ENCODE data around the gene SOX9.
A peak's percentile ranks its signal among the peaks of the same experiment; 100 is the strongest.

SOX9 gene

GRCh38 chr17:72115781-72116525 lies 4.9 kb upstream of the SOX9 start:
- TF ChIP-seq FOXP2 (optimal IDR thresholded peaks at IDR 0.05; ENCODE audit: control extremely low read depth, extremely low read length, insufficient read depth) (no peak), POLR2AphosphoS5 (IDR thresholded peaks at IDR 0.05; ENCODE audit: borderline replicate concordance, low read depth, low read length) (no peak), EZH2 (IDR thresholded peaks at IDR 0.05) (no peak)
- Histone ChIP-seq H3K36me3 (ENCODE audit: insufficient read depth, low read length) (no peaks in the 10 kb centered on the region), H3K9me3 (ENCODE audit: low read depth, low read length) (no peaks in the 10 kb centered on the region), H3K27ac (no peak overlapping the region), H3K4me3 (no peak overlapping the region), H3K9ac (ENCODE audit: insufficient read length) (no peak overlapping the region)
- no peak for DNase-seq (ENCODE audit: low read depth, low spot score)

- no peak for TF ChIP-seq FOXP2 (optimal IDR thresholded peaks at IDR 0.05; ENCODE audit: control extremely low read depth, extremely low read length, insufficient read depth)
- no peak for TF ChIP-seq EZH2 (IDR thresholded peaks at IDR 0.05)
- no peak for TF ChIP-seq POLR2AphosphoS5 (IDR thresholded peaks at IDR 0.05; ENCODE audit: borderline replicate concordance, low read depth, low read length)
- H3K4me3 ChIP-seq: no peak overlapping the region
- H3K9me3 ChIP-seq (ENCODE audit: low read depth, low read length): no peaks in the 10 kb centered on the region
- no peak overlapping the region for H3K27ac ChIP-seq
- H3K9ac ChIP-seq (ENCODE audit: insufficient read length): no peak overlapping the region
- no peak for DNase-seq (ENCODE audit: low read depth, low spot score)
- no peaks in the 10 kb centered on the region for H3K36me3 ChIP-seq (ENCODE audit: insufficient read depth, low read length)
These were observed 3.9 kb upstream of the SOX9 start for GRCh38 chr17:72116661-72117521.

GRCh38 chr17:72117535-72118334 lies 3.1 kb upstream of the SOX9 start:
- DNase-seq (ENCODE audit: low read depth, low spot score): no peak
- no peaks in the 10 kb centered on the region for H3K36me3 ChIP-seq (ENCODE audit: insufficient read depth, low read length)
- H3K9me3 ChIP-seq (ENCODE audit: low read depth, low read length): no peaks in the 10 kb centered on the region
- TF ChIP-seq EZH2 (IDR thresholded peaks at IDR 0.05) (peak; percentile 69), POLR2AphosphoS5 (IDR thresholded peaks at IDR 0.05; ENCODE audit: borderline replicate concordance, low read depth, low read length) (no peak)
- H3K27ac ChIP-seq: no peak overlapping the region
- H3K4me3 ChIP-seq: no peak overlapping the region
- no peak overlapping the region for H3K9ac ChIP-seq (ENCODE audit: insufficient read length)

- H3K9ac ChIP-seq (ENCODE audit: insufficient read length): no peak overlapping the region
These were observed 2.3 kb upstream of the SOX9 start for GRCh38 chr17:72118335-72119076.

GRCh38 chr17:72119077-72119872 lies 1.5 kb upstream of the SOX9 start:
- no peak overlapping the region for H3K4me3 ChIP-seq
- TF ChIP-seq FOXP2 (optimal IDR thresholded peaks at IDR 0.05; ENCODE audit: control extremely low read depth, extremely low read length, insufficient read depth) (no peak), EZH2 (IDR thresholded peaks at IDR 0.05) (no peak), POLR2AphosphoS5 (IDR thresholded peaks at IDR 0.05; ENCODE audit: borderline replicate concordance, low read depth, low read length) (no peak)
- no peak overlapping the region for H3K9ac ChIP-seq (ENCODE audit: insufficient read length)
- H3K27ac ChIP-seq: no peak overlapping the region
- no peak for DNase-seq (ENCODE audit: low read depth, low spot score)
- no peaks in the 10 kb centered on the region; the same call in 1 of the 2 replicates for H3K36me3 ChIP-seq (ENCODE audit: insufficient read depth, low read length)
- H3K9me3 ChIP-seq (ENCODE audit: low read depth, low read length): no peaks in the 10 kb centered on the region

More at GRCh38 chr17:72118335-72119076, 2.3 kb upstream of the SOX9 start:
- Histone ChIP-seq H3K36me3 (ENCODE audit: insufficient read depth, low read length) (no peaks in the 10 kb centered on the region), H3K27ac (no peak overlapping the region), H3K9me3 (ENCODE audit: low read depth, low read length) (no peaks in the 10 kb centered on the region), H3K4me3 (no peak overlapping the region)
- no peak for DNase-seq (ENCODE audit: low read depth, low spot score)
- TF ChIP-seq EZH2 (IDR thresholded peaks at IDR 0.05): no peak
- TF ChIP-seq POLR2AphosphoS5 (IDR thresholded peaks at IDR 0.05; ENCODE audit: borderline replicate concordance, low read depth, low read length): no peak
- TF ChIP-seq FOXP2 (optimal IDR thresholded peaks at IDR 0.05; ENCODE audit: control extremely low read depth, extremely low read length, insufficient read depth): no peak

GRCh38 chr17:72119873-72120641 lies 763 bp upstream of the SOX9 start:
- H3K9me3 ChIP-seq (ENCODE audit: low read depth, low read length): no peaks in the 10 kb centered on the region
- TF ChIP-seq POLR2AphosphoS5 (IDR thresholded peaks at IDR 0.05; ENCODE audit: borderline replicate concordance, low read depth, low read length): no peak
- no peak for TF ChIP-seq FOXP2 (optimal IDR thresholded peaks at IDR 0.05; ENCODE audit: control extremely low read depth, extremely low read length, insufficient read depth)
- TF ChIP-seq EZH2 (IDR thresholded peaks at IDR 0.05): peak; percentile 9
- H3K36me3 ChIP-seq (ENCODE audit: insufficient read depth, low read length): no peaks in the 10 kb centered on the region; the same call in 1 of the 2 replicates
- DNase-seq (ENCODE audit: low read depth, low spot score): no peak
- peak overlapping the region; percentile 72 for H3K4me3 ChIP-seq
- no peak overlapping the region for H3K27ac ChIP-seq
- no peak overlapping the region for H3K9ac ChIP-seq (ENCODE audit: insufficient read length)

Measured in SK-N-MC (cell line).